GM23338 (cell line): Measurements from ENCODE around the gene NANOGP8. TPM values are rescaled to one million over a fixed set of nuclear protein-coding genes. Genes with fewer than 3 reads are reported as not detected.

Source experiments
- ATAC-seq: fragments of 200-7000 bp; cut with Tn5 transposase; 3 replicates; pipeline ENCODE4 v1.9.1; 2020
- DNase-seq: peaks from one replicate; pipeline ENCODE4 v3.0.0-alpha.2; 2015; ENCODE audit warnings: low spot score
- H2AFZ ChIP-seq: fragments of 200-600 bp; sonication (generic); 2 replicates; pipeline ENCODE4 v1.8.0; 2016; ENCODE audit warnings: antibody characterized with exemption, mild to moderate bottlenecking, moderate library complexity
- H3F3A ChIP-seq: fragments of 200-600 bp; sonication (generic); replicated peaks from 2 replicates; pipeline ENCODE4 v1.8.0; 2017; ENCODE audit warnings: antibody characterized with exemption, mixed run types, low read depth
- H3K27ac ChIP-seq: fragments of 200-600 bp; sonication (generic); 2 replicates; pipeline ENCODE4 v1.6.1; 2016; ENCODE audit warnings: low read depth
- H3K27me3 ChIP-seq: fragments of 200-600 bp; sonication (generic); 2 replicates; pipeline ENCODE4 v1.8.0; 2016; ENCODE audit warnings: mild to moderate bottlenecking, mixed run types, moderate library complexity; ENCODE audit not compliant: insufficient read depth
- H3K36me3 ChIP-seq: fragments of 200-600 bp; sonication (generic); 2 replicates; pipeline ENCODE4 v1.8.0; 2016; ENCODE audit warnings: mild to moderate bottlenecking; ENCODE audit not compliant: insufficient read depth
- H3K4me1 ChIP-seq: fragments of 200-600 bp; sonication (generic); 2 replicates; pipeline ENCODE4 v1.8.0; 2016; ENCODE audit warnings: mild to moderate bottlenecking, moderate library complexity; ENCODE audit not compliant: insufficient read depth
- H3K4me2 ChIP-seq: fragments of 200-600 bp; sonication (generic); 2 replicates; pipeline ENCODE4 v1.7.1; 2017; ENCODE audit warnings: mixed run types
- H3K4me3 ChIP-seq: fragments of 200-600 bp; sonication (generic); 2 replicates; pipeline ENCODE4 v1.6.1; 2016; ENCODE audit warnings: mixed run types
- H3K79me2 ChIP-seq: fragments of 200-600 bp; sonication (generic); replicated peaks from 2 replicates; pipeline ENCODE4 v1.8.0; 2017; ENCODE audit warnings: mild to moderate bottlenecking; ENCODE audit not compliant: insufficient read depth
- H3K9me2 ChIP-seq: fragments of 200-600 bp; sonication (generic); 2 replicates; pipeline ENCODE4 v1.8.0; 2017; ENCODE audit not compliant: insufficient read depth
- H4K20me1 ChIP-seq: fragments of 200-600 bp; sonication (generic); replicated peaks from 2 replicates; pipeline ENCODE4 v1.8.0; 2017; ENCODE audit warnings: mild to moderate bottlenecking; ENCODE audit not compliant: insufficient read depth
- H3K27ac Mint-ChIP-seq: 2 replicates; pipeline ENCODE4 v1.8.0; 2020; ENCODE audit warnings: inconsistent platforms, mild to moderate bottlenecking, moderate library complexity, mixed read lengths
- H3K27me3 Mint-ChIP-seq: 3 replicates; pipeline ENCODE4 v1.8.0; 2022; ENCODE audit warnings: low read depth, mild to moderate bottlenecking, moderate library complexity, mixed read lengths, inconsistent platforms; ENCODE audit not compliant: insufficient read depth, poor library complexity
- H3K36me3 Mint-ChIP-seq: 3 replicates; pipeline ENCODE4 v1.8.0; 2021; ENCODE audit warnings: low read depth, mild to moderate bottlenecking, inconsistent platforms, moderate library complexity, mixed read lengths
- H3K4me1 Mint-ChIP-seq: 3 replicates; pipeline ENCODE4 v1.8.0; 2020; ENCODE audit warnings: mild to moderate bottlenecking, inconsistent platforms, mixed read lengths
- H3K4me3 Mint-ChIP-seq: 3 replicates; pipeline ENCODE4 v1.8.0; 2021; ENCODE audit warnings: moderate library complexity, mild to moderate bottlenecking, inconsistent platforms, mixed read lengths
- H3K9me3 Mint-ChIP-seq: 3 replicates; pipeline ENCODE4 v1.8.0; 2020; ENCODE audit warnings: moderate library complexity, mild to moderate bottlenecking, inconsistent platforms, mixed read lengths
- CREB1 ChIP-seq: fragments of 250-450 bp; sonication (Bioruptor Pico); IDR thresholded peaks from 2 replicates; pipeline ENCODE4 v1.5.0; 2020; ENCODE audit warnings: low read depth, mild to moderate bottlenecking, moderate library complexity
- EZH2 ChIP-seq: fragments of 200-600 bp; sonication (generic); IDR thresholded peaks from one replicate; pipeline ENCODE4 v1.8.0; 2017; ENCODE audit warnings: antibody characterized with exemption, mild to moderate bottlenecking, low read depth; ENCODE audit not compliant: unreplicated experiment
- EZH2phosphoT487 ChIP-seq: fragments of 200-600 bp; sonication (generic); IDR thresholded peaks from one replicate; pipeline ENCODE4 v1.8.1; 2018; ENCODE audit warnings: antibody characterized with exemption; ENCODE audit not compliant: unreplicated experiment
- JUNB ChIP-seq: IDR thresholded peaks from one replicate; pipeline ENCODE4 v1.6.1; 2016; ENCODE audit warnings: antibody characterized with exemption; ENCODE audit not compliant: unreplicated experiment
- NANOG ChIP-seq: IDR thresholded peaks from 2 replicates; pipeline ENCODE4 v1.6.1; 2016; ENCODE audit warnings: antibody characterized with exemption, borderline replicate concordance
- POLR2AphosphoS5 ChIP-seq: IDR thresholded peaks from 2 replicates; pipeline ENCODE4 v1.6.1; 2016; ENCODE audit warnings: antibody characterized with exemption, low read depth
- STAT1 ChIP-seq: IDR thresholded peaks from one replicate; pipeline ENCODE4 v1.6.1; 2016; ENCODE audit warnings: antibody characterized with exemption; ENCODE audit not compliant: unreplicated experiment
- ZNF114 ChIP-seq: fragments of 250-450 bp; sonication (Bioruptor Pico); IDR thresholded peaks from 2 replicates; pipeline ENCODE4 v1.5.0; 2020; ENCODE audit warnings: mild to moderate bottlenecking, moderate library complexity
- ZNF331 ChIP-seq: fragments of 250-450 bp; sonication (Bioruptor Pico); IDR thresholded peaks from 2 replicates; pipeline ENCODE4 v1.5.0; 2020; ENCODE audit warnings: low read depth, mild to moderate bottlenecking, moderate library complexity
- polyA plus RNA-seq: library from polyadenylated mRNA; unstranded; fragments of >200 nt; fragmentation: Nextera tagmentation; extraction: Ambion mirVana; gene quantifications from 2 replicates; pipeline ENCODE4 v1.2.1, GENCODE V29; 2016
- total RNA-seq: library from RNA; depleted of rRNA; stranded (reverse); fragments of >200 nt; shearing (Covaris generic); gene quantifications from 2 replicates; pipeline ENCODE4 v1.2.3, GENCODE V29; 2014
- TF ChIP-seq, protein P1 (sequence below): IDR thresholded peaks from 2 replicates; pipeline ENCODE4 v1.6.1; 2016; ENCODE audit warnings: antibody characterized with exemption
- TF ChIP-seq, protein P2 (sequence below), 2 experiments: fragments of 200-600 bp in 1 of 2; sonication (generic) in 1 of 2; conservative IDR thresholded peaks; 2 replicates each; pipeline versions ENCODE4 v1.5.1 to v1.6.1; 2016 to 2017; ENCODE audit warnings: antibody characterized with exemption in 2 of 2, low read depth in 2 of 2, mild to moderate bottlenecking in 2 of 2, moderate library complexity in 1 of 2
- TF ChIP-seq, protein P3 (sequence below): IDR thresholded peaks from one replicate; pipeline ENCODE4 v1.6.1; 2018; ENCODE audit warnings: antibody characterized with exemption; ENCODE audit not compliant: unreplicated experiment
- TF ChIP-seq, protein P4 (sequence below): fragments of 250-450 bp; sonication (Bioruptor Pico); IDR thresholded peaks from 2 replicates; pipeline ENCODE4 v1.5.0; 2020; ENCODE audit warnings: mild to moderate bottlenecking, moderate library complexity

The NANOGP8 gene
- total and polyA plus RNA-seq, 2 experiments from 2014 or later: 8.5 to 53.4 TPM

DNA sequence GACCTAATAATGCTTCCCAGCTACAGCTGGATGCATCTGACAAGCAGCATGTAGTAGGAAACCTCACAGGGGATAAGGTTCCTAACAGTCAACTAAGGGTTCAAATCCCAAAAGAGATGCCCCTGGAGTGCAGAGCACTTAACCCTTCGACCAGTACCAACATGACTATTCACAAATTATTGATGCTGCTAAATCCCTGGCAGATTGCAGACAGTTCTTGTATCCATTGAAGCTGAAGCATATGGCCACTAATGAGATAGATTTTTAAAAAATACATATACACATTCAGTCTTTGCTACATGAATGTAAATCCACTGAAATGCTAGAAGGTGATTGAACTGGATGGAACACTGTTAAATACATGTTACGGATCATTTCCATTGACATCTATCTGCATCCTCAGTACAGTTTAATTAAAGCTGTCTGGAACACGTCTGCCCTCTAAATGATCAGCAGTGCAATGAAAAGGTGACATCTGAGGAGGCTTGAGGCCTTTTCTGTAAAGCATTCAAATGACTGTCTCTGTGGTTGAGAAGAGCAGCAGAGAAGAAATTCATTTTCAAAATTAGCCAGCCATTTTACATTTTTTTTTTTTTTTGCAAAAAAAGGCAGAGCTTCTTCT lies 19.5 kb upstream of the NANOGP8 start:
- TF ChIP-seq STAT1 (no peak), ZNF331 (CRISPR knock-in tag) (no peak), EZH2 (no peak), EZH2phosphoT487 (no peak), ZNF114 (CRISPR knock-in tag) (no peak), POLR2AphosphoS5 (no peak), NANOG (no peak), JUNB (no peak), CREB1 (CRISPR knock-in tag) (no peak)
- TF ChIP-seq, protein P1, sequence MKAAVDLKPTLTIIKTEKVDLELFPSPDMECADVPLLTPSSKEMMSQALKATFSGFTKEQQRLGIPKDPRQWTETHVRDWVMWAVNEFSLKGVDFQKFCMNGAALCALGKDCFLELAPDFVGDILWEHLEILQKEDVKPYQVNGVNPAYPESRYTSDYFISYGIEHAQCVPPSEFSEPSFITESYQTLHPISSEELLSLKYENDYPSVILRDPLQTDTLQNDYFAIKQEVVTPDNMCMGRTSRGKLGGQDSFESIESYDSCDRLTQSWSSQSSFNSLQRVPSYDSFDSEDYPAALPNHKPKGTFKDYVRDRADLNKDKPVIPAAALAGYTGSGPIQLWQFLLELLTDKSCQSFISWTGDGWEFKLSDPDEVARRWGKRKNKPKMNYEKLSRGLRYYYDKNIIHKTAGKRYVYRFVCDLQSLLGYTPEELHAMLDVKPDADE: no peak
- TF ChIP-seq, protein P2, sequence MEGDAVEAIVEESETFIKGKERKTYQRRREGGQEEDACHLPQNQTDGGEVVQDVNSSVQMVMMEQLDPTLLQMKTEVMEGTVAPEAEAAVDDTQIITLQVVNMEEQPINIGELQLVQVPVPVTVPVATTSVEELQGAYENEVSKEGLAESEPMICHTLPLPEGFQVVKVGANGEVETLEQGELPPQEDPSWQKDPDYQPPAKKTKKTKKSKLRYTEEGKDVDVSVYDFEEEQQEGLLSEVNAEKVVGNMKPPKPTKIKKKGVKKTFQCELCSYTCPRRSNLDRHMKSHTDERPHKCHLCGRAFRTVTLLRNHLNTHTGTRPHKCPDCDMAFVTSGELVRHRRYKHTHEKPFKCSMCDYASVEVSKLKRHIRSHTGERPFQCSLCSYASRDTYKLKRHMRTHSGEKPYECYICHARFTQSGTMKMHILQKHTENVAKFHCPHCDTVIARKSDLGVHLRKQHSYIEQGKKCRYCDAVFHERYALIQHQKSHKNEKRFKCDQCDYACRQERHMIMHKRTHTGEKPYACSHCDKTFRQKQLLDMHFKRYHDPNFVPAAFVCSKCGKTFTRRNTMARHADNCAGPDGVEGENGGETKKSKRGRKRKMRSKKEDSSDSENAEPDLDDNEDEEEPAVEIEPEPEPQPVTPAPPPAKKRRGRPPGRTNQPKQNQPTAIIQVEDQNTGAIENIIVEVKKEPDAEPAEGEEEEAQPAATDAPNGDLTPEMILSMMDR (conservative IDR thresholded peaks at IDR 0.05; ENCODE audit: low read depth in 2 of 2): no peak
- TF ChIP-seq, protein P3, sequence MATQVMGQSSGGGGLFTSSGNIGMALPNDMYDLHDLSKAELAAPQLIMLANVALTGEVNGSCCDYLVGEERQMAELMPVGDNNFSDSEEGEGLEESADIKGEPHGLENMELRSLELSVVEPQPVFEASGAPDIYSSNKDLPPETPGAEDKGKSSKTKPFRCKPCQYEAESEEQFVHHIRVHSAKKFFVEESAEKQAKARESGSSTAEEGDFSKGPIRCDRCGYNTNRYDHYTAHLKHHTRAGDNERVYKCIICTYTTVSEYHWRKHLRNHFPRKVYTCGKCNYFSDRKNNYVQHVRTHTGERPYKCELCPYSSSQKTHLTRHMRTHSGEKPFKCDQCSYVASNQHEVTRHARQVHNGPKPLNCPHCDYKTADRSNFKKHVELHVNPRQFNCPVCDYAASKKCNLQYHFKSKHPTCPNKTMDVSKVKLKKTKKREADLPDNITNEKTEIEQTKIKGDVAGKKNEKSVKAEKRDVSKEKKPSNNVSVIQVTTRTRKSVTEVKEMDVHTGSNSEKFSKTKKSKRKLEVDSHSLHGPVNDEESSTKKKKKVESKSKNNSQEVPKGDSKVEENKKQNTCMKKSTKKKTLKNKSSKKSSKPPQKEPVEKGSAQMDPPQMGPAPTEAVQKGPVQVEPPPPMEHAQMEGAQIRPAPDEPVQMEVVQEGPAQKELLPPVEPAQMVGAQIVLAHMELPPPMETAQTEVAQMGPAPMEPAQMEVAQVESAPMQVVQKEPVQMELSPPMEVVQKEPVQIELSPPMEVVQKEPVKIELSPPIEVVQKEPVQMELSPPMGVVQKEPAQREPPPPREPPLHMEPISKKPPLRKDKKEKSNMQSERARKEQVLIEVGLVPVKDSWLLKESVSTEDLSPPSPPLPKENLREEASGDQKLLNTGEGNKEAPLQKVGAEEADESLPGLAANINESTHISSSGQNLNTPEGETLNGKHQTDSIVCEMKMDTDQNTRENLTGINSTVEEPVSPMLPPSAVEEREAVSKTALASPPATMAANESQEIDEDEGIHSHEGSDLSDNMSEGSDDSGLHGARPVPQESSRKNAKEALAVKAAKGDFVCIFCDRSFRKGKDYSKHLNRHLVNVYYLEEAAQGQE: no peak
- TF ChIP-seq, protein P4, sequence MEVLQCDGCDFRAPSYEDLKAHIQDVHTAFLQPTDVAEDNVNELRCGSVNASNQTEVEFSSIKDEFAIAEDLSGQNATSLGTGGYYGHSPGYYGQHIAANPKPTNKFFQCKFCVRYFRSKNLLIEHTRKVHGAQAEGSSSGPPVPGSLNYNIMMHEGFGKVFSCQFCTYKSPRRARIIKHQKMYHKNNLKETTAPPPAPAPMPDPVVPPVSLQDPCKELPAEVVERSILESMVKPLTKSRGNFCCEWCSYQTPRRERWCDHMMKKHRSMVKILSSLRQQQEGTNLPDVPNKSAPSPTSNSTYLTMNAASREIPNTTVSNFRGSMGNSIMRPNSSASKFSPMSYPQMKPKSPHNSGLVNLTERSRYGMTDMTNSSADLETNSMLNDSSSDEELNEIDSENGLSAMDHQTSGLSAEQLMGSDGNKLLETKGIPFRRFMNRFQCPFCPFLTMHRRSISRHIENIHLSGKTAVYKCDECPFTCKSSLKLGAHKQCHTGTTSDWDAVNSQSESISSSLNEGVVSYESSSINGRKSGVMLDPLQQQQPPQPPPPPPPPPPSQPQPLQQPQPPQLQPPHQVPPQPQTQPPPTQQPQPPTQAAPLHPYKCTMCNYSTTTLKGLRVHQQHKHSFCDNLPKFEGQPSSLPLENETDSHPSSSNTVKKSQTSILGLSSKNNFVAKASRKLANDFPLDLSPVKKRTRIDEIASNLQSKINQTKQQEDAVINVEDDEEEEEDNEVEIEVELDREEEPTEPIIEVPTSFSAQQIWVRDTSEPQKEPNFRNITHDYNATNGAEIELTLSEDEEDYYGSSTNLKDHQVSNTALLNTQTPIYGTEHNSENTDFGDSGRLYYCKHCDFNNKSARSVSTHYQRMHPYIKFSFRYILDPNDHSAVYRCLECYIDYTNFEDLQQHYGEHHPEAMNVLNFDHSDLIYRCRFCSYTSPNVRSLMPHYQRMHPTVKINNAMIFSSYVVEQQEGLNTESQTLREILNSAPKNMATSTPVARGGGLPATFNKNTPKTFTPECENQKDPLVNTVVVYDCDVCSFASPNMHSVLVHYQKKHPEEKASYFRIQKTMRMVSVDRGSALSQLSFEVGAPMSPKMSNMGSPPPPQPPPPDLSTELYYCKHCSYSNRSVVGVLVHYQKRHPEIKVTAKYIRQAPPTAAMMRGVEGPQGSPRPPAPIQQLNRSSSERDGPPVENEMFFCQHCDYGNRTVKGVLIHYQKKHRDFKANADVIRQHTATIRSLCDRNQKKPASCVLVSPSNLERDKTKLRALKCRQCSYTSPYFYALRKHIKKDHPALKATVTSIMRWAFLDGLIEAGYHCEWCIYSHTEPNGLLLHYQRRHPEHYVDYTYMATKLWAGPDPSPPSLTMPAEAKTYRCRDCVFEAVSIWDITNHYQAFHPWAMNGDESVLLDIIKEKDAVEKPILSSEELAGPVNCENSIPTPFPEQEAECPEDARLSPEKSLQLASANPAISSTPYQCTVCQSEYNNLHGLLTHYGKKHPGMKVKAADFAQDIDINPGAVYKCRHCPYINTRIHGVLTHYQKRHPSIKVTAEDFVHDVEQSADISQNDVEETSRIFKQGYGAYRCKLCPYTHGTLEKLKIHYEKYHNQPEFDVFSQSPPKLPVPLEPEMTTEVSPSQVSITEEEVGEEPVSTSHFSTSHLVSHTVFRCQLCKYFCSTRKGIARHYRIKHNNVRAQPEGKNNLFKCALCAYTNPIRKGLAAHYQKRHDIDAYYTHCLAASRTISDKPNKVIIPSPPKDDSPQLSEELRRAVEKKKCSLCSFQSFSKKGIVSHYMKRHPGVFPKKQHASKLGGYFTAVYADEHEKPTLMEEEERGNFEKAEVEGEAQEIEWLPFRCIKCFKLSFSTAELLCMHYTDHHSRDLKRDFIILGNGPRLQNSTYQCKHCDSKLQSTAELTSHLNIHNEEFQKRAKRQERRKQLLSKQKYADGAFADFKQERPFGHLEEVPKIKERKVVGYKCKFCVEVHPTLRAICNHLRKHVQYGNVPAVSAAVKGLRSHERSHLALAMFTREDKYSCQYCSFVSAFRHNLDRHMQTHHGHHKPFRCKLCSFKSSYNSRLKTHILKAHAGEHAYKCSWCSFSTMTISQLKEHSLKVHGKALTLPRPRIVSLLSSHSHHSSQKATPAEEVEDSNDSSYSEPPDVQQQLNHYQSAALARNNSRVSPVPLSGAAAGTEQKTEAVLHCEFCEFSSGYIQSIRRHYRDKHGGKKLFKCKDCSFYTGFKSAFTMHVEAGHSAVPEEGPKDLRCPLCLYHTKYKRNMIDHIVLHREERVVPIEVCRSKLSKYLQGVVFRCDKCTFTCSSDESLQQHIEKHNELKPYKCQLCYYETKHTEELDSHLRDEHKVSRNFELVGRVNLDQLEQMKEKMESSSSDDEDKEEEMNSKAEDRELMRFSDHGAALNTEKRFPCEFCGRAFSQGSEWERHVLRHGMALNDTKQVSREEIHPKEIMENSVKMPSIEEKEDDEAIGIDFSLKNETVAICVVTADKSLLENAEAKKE (CRISPR knock-in tag): no peak
- H3K27ac ChIP-seq: no peak overlapping the region
- no peaks in the 10 kb centered on the region for H3K36me3 ChIP-seq
- Mint-ChIP-seq H3K9me3 (no peaks in the 10 kb centered on the region), H3K4me3 (no peak overlapping the region), H3K27ac (no peak overlapping the region), H3K27me3 (no peaks in the 10 kb centered on the region), H3K4me1 (no peaks in the 10 kb centered on the region), H3K36me3 (no peaks in the 10 kb centered on the region)
- peak overlapping the region; percentile 44; the same call in 1 of the 2 replicates for H2AFZ ChIP-seq
- no peaks in the 10 kb centered on the region for H3K79me2 ChIP-seq
- no peaks in the 10 kb centered on the region for H4K20me1 ChIP-seq
- no peak overlapping the region for H3K4me3 ChIP-seq
- no peaks in the 10 kb centered on the region for H3K4me1 ChIP-seq
- no peak overlapping the region for H3K4me2 ChIP-seq
- ATAC-seq (no peak), DNase-seq (no peak)
- H3K9me2 ChIP-seq: peaks cover 5% of the 10 kb centered on the region; the same call in 1 of the 2 replicates
- no peaks in the 10 kb centered on the region for H3K27me3 ChIP-seq
- H3F3A ChIP-seq: no peaks in the 10 kb centered on the region
